Mesenchymal stem cell (in vitro differentiated cells and primary cell): ENCODE results near the gene COL18A1.
"Not testable (repeated sequence)": the region's sequence is repeated elsewhere in the genome, so short reads cannot be mapped to it uniquely, and the experiment has no call there.

Source experiments
- DNase-seq: peaks from one replicate; pipeline ENCODE4 v3.0.0-alpha.2; 2013
- H2AFZ ChIP-seq: one replicate; pipeline ENCODE4 v1.6.1; 2013; ENCODE audit warnings: low read depth, mild to moderate bottlenecking, control low read depth, inconsistent platforms, low read length, moderate library complexity
- H2AK5ac ChIP-seq: 2 replicates; pipeline ENCODE4 v1.6.1; 2013; ENCODE audit warnings: low read length, moderate library complexity, mild to moderate bottlenecking, inconsistent platforms; ENCODE audit not compliant: severe bottlenecking
- H2BK120ac ChIP-seq: one replicate; pipeline ENCODE4 v1.6.1; 2013; ENCODE audit warnings: low read depth, mild to moderate bottlenecking, inconsistent platforms, low read length, moderate library complexity
- H2BK12ac ChIP-seq, 2 experiments: one replicate each; pipeline ENCODE4 v1.6.1; 2013; ENCODE audit warnings: inconsistent platforms in 2 of 2, low read length in 2 of 2, mild to moderate bottlenecking in 2 of 2, moderate library complexity in 2 of 2, control low read depth in 1 of 2
- H2BK15ac ChIP-seq: one replicate; pipeline ENCODE4 v1.6.1; 2013; ENCODE audit warnings: mild to moderate bottlenecking, low read depth, inconsistent platforms; ENCODE audit not compliant: poor library complexity, severe bottlenecking
- H2BK5ac ChIP-seq: 2 replicates; pipeline ENCODE4 v1.6.1; 2013; ENCODE audit warnings: low read depth, mild to moderate bottlenecking, low read length, control low read depth, inconsistent platforms; ENCODE audit not compliant: poor library complexity, severe bottlenecking
- H3K14ac ChIP-seq, 2 experiments: one replicate each; pipeline ENCODE4 v1.6.1; 2013; ENCODE audit warnings: inconsistent platforms in 2 of 2, low read length in 2 of 2, control low read depth in 1 of 2, mild to moderate bottlenecking in 1 of 2, moderate library complexity in 1 of 2
- H3K18ac ChIP-seq, 2 experiments: one replicate each; pipeline ENCODE4 v1.6.1; 2013; ENCODE audit warnings: inconsistent platforms in 2 of 2, low read length in 2 of 2, control low read depth in 1 of 2, low read depth in 1 of 2, mild to moderate bottlenecking in 1 of 2
- H3K23ac ChIP-seq, 2 experiments: one replicate each; pipeline ENCODE4 v1.6.1; 2013; ENCODE audit warnings: inconsistent platforms in 2 of 2, low read length in 2 of 2, mild to moderate bottlenecking in 2 of 2, moderate library complexity in 2 of 2, control low read depth in 1 of 2
- H3K27ac ChIP-seq: 2 replicates; pipeline ENCODE4 v1.5.1; 2013; ENCODE audit warnings: mild to moderate bottlenecking, moderate library complexity, low read length, control low read depth, inconsistent platforms; ENCODE audit not compliant: poor library complexity, severe bottlenecking
- H3K27me3 ChIP-seq, 2 experiments: 2 replicates each; pipeline versions ENCODE4 v1.6.1 to v1.7.0; 2013; ENCODE audit warnings: low read length in 2 of 2, mild to moderate bottlenecking in 2 of 2, moderate library complexity in 2 of 2, control low read depth in 1 of 2, inconsistent platforms in 1 of 2; ENCODE audit not compliant: control insufficient read depth in 1 of 2, insufficient read depth in 1 of 2
- H3K36me3 ChIP-seq, 2 experiments: 2 replicates each; pipeline versions ENCODE4 v1.6.1 to v1.7.0; 2013; ENCODE audit warnings: low read length in 2 of 2, control low read depth in 1 of 2, inconsistent platforms in 1 of 2, low read depth in 1 of 2, mild to moderate bottlenecking in 1 of 2; ENCODE audit not compliant: insufficient read depth in 2 of 2, control insufficient read depth in 1 of 2
- H3K4ac ChIP-seq, 2 experiments: one replicate each; pipeline ENCODE4 v1.6.1; 2013; ENCODE audit warnings: inconsistent platforms in 2 of 2, low read length in 2 of 2, mild to moderate bottlenecking in 2 of 2, moderate library complexity in 2 of 2, control low read depth in 1 of 2, low read depth in 1 of 2
- H3K4me1 ChIP-seq: 2 replicates; pipeline ENCODE4 v1.6.1; 2013; ENCODE audit warnings: low read depth, low read length, control low read depth; ENCODE audit not compliant: control insufficient read depth, insufficient read depth
- H3K4me2 ChIP-seq: 2 replicates; pipeline ENCODE4 v1.6.1; 2013; ENCODE audit warnings: low read length, mild to moderate bottlenecking, inconsistent platforms; ENCODE audit not compliant: poor library complexity, severe bottlenecking
- H3K4me3 ChIP-seq, 2 experiments: 2 replicates each; pipeline versions ENCODE4 v1.5.1 to v1.7.0; 2013; ENCODE audit warnings: low read length in 2 of 2, mild to moderate bottlenecking in 2 of 2, control low read depth in 1 of 2, low read depth in 1 of 2; ENCODE audit not compliant: insufficient read depth in 1 of 2
- H3K79me1 ChIP-seq: replicated peaks from 2 replicates; pipeline ENCODE4 v1.6.1; 2013; ENCODE audit warnings: mild to moderate bottlenecking, control low read depth, low read length, inconsistent platforms; ENCODE audit not compliant: poor library complexity, severe bottlenecking
- H3K9ac ChIP-seq: 2 replicates; pipeline ENCODE4 v1.7.0; 2013; ENCODE audit warnings: mild to moderate bottlenecking, low read length, moderate library complexity
- H3K9me3 ChIP-seq: 2 replicates; pipeline ENCODE4 v1.7.0; 2013; ENCODE audit warnings: mild to moderate bottlenecking, low read length; ENCODE audit not compliant: control insufficient read depth
- H4K8ac ChIP-seq: one replicate; pipeline ENCODE4 v1.6.1; 2013; ENCODE audit warnings: inconsistent platforms, mild to moderate bottlenecking, low read length, moderate library complexity
- H4K91ac ChIP-seq: one replicate; pipeline ENCODE4 v1.6.1; 2013; ENCODE audit warnings: mild to moderate bottlenecking, low read length, inconsistent platforms
- WGBS: methylation state at CpG from one replicate; pipeline ENCODE4 v1.1.7; 2013; ENCODE audit warnings: mixed read lengths; 5-methylcytosine and 5-hydroxymethylcytosine counted together

COL18A1 gene

GRCh38 chr21:45362748-45363145, 42.2 kb upstream of the COL18A1 start:
- H3K36me3 ChIP-seq, result no peaks in the 10 kb centered on the region
- H4K91ac ChIP-seq, result peak overlapping the region; percentile 95
- H3K79me1 ChIP-seq, result no peaks in the 10 kb centered on the region
- no peak overlapping the region for H3K27ac ChIP-seq
- H2BK15ac ChIP-seq, result peak overlapping the region; percentile 76
- over 99% methylated on average over 14 of the region's 14 CpGs for WGBS
- H3K4me1 ChIP-seq, result peaks cover 61% of the 10 kb centered on the region
- peak overlapping the region; percentile 98 to 100 for H2BK12ac ChIP-seq
- no peak for DNase-seq
- no peak overlapping the region for H3K23ac ChIP-seq
- H3K9ac ChIP-seq, result no peak overlapping the region
- peak overlapping the region in 1 of 2 experiments; percentile 97 for H3K18ac ChIP-seq
- H2AFZ ChIP-seq, result no peak overlapping the region
- H3K14ac ChIP-seq, result no peak overlapping the region
- H3K9me3 ChIP-seq, result no peaks in the 10 kb centered on the region
- H3K4me3 ChIP-seq, result no peak overlapping the region
- H2AK5ac ChIP-seq, result peak overlapping the region; percentile 93
- H4K8ac ChIP-seq, result no peak overlapping the region
- no peak overlapping the region for H2BK120ac ChIP-seq
- no peak overlapping the region for H3K4me2 ChIP-seq
- no peak overlapping the region for H2BK5ac ChIP-seq
- no peaks in the 10 kb centered on the region for H3K27me3 ChIP-seq
- peak overlapping the region; percentile 31 to 88 for H3K4ac ChIP-seq

- not testable (repeated sequence) for H3K14ac ChIP-seq, H3K9ac ChIP-seq, H2BK5ac ChIP-seq, H3K4me3 ChIP-seq, H3K4me2 ChIP-seq, H3K36me3 ChIP-seq, H3K9me3 ChIP-seq, H3K79me1 ChIP-seq, H3K23ac ChIP-seq, H3K27me3 ChIP-seq, DNase-seq, H2AFZ ChIP-seq
- peak overlapping the region; percentile 97 for H2BK120ac ChIP-seq
- H3K4me1 ChIP-seq, result peaks cover 63% of the 10 kb centered on the region
- H4K8ac ChIP-seq, result peak overlapping the region; percentile 86
- H3K4ac ChIP-seq, result peak overlapping the region; percentile 99 to 100
- peak overlapping the region; percentile 50 for H2BK15ac ChIP-seq
- peak overlapping the region; percentile 93 for H2AK5ac ChIP-seq
- peak overlapping the region; percentile 89 to 97 for H3K18ac ChIP-seq
- H4K91ac ChIP-seq, result peak overlapping the region; percentile 99
- H3K27ac ChIP-seq, result peak overlapping the region; percentile 93
- WGBS, result 97% methylated on average over 17 of the region's 19 CpGs
- peak overlapping the region; percentile 87 to 100 for H2BK12ac ChIP-seq
Observed at GRCh38 chr21:45363272-45363671, 41.7 kb upstream of the COL18A1 start.

- Histone ChIP-seq H3K4me1 (peaks cover 65% of the 10 kb centered on the region), H4K8ac (peak overlapping the region; percentile 99), H3K79me1 (peaks cover 3% of the 10 kb centered on the region), H3K9me3 (no peaks in the 10 kb centered on the region), H3K36me3 (no peaks in the 10 kb centered on the region), H3K4me3 (peak overlapping the region in 1 of 2 experiments; percentile 57), H4K91ac (peak overlapping the region; percentile 100), H3K9ac (peak overlapping the region; percentile 89), H3K14ac (peak overlapping the region in 1 of 2 experiments; percentile 82), H2AK5ac (peak overlapping the region; percentile 97), H2BK5ac (peak overlapping the region; percentile 99), H2BK15ac (peak overlapping the region; percentile 96), H3K23ac (peak overlapping the region; percentile 37 to 93), H3K4ac (peak overlapping the region; percentile 99 to 100), H3K27ac (peak overlapping the region; percentile 99), H2BK12ac (peak overlapping the region; percentile 98 to 100), H2AFZ (no peak overlapping the region), H3K4me2 (no peak overlapping the region), H3K18ac (peak overlapping the region; percentile 99 to 100), H3K27me3 (no peaks in the 10 kb centered on the region), H2BK120ac (peak overlapping the region; percentile 100)
- 4% methylated on average over 19 of the region's 19 CpGs for WGBS
- peak; percentile 100 for DNase-seq
Observed at GRCh38 chr21:45363921-45364467, 41.0 kb upstream of the COL18A1 start.

- no peaks in the 10 kb centered on the region for H3K36me3 ChIP-seq
- H3K23ac ChIP-seq, result peak overlapping the region; percentile 37 to 93
- peak overlapping the region; percentile 99 for H2BK5ac ChIP-seq
- peak overlapping the region in 1 of 2 experiments; percentile 72 for H3K14ac ChIP-seq
- peak overlapping the region; percentile 99 to 100 for H3K18ac ChIP-seq
- peak overlapping the region; percentile 98 to 100 for H2BK12ac ChIP-seq
- H4K8ac ChIP-seq, result peak overlapping the region; percentile 99
- H3K79me1 ChIP-seq, result peaks cover 3% of the 10 kb centered on the region
- H3K4me1 ChIP-seq, result peaks cover 64% of the 10 kb centered on the region
- H2BK120ac ChIP-seq, result peak overlapping the region; percentile 100
- peak overlapping the region; percentile 89 for H3K9ac ChIP-seq
- peak overlapping the region; percentile 99 for H3K27ac ChIP-seq
- H2BK15ac ChIP-seq, result peak overlapping the region; percentile 96
- H3K4me3 ChIP-seq, result peak overlapping the region in 1 of 2 experiments; percentile 57
- no peak overlapping the region for H2AFZ ChIP-seq
- H3K4ac ChIP-seq, result peak overlapping the region; percentile 91 to 100
- DNase-seq, result peak; percentile 84
- no peak overlapping the region for H3K4me2 ChIP-seq
- H2AK5ac ChIP-seq, result peak overlapping the region; percentile 97
- H4K91ac ChIP-seq, result peak overlapping the region; percentile 100
- H3K9me3 ChIP-seq, result no peaks in the 10 kb centered on the region
- H3K27me3 ChIP-seq, result no peaks in the 10 kb centered on the region
- WGBS, result 41% methylated on average over 28 of the region's 29 CpGs
Observed at GRCh38 chr21:45364468-45365185, 40.3 kb upstream of the COL18A1 start.
